ENCODE measurements around the gene RAB12.

DNA sequence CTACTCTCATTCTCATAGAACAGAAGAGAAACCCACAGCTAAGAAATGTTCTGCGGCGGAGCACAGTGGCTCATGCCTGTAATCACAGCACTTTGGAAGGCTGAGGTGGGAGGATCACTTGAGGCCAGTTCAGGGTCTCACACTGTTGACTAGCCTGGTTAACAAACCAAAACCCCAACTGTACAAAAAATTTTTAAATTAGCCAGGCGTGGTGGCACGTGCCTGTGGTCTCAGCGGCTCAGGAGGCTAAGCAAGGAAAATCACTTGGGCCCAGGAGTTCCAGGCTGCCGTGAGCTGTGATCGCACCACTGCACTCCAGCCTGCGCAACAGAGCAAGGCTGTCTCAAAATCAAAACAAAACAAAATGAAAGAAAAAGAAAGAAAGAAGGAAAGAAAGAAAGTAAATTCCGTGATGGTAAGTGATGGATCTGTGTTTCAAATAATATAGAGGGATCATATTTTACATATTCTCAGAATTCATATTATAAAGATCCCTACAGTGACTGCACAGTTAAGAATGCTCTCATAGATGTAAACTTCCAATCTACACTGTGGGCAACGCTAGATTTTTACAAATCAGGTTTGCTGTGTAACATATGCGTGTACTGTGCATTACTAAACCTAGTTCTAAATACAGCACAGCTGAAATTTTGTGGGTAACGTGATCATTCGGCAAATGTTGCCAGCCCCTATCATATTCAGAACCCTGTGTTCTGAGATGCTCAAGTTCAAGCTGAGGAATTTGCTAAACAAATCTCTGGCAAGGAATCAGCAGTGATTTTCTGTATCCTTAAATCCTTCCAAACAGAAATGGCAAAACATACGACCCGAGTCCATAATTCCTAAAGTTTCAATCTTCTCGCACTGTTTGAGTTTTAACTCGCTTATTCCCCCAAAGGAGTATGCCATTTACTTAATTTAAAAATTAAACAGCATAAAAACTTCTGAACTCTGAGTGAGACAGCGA, 1.2 kb upstream of the RAB12 start:
- TF ChIP-seq, protein P1, sequence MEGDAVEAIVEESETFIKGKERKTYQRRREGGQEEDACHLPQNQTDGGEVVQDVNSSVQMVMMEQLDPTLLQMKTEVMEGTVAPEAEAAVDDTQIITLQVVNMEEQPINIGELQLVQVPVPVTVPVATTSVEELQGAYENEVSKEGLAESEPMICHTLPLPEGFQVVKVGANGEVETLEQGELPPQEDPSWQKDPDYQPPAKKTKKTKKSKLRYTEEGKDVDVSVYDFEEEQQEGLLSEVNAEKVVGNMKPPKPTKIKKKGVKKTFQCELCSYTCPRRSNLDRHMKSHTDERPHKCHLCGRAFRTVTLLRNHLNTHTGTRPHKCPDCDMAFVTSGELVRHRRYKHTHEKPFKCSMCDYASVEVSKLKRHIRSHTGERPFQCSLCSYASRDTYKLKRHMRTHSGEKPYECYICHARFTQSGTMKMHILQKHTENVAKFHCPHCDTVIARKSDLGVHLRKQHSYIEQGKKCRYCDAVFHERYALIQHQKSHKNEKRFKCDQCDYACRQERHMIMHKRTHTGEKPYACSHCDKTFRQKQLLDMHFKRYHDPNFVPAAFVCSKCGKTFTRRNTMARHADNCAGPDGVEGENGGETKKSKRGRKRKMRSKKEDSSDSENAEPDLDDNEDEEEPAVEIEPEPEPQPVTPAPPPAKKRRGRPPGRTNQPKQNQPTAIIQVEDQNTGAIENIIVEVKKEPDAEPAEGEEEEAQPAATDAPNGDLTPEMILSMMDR (IDR thresholded peaks at IDR 0.05), result no peak
- no peak for TF ChIP-seq POLR2A (IDR thresholded peaks at IDR 0.05)
